GM19193 (cell line): Measurements from ENCODE around the gene DOCK9.

Experiments
- POLR2A ChIP-seq: IDR thresholded peaks from 4 replicates; pipeline ENCODE4 v1.6.1; 2011; ENCODE audit not compliant: insufficient read depth, insufficient read length; ENCODE audit errors: extremely low read depth

DOCK9 gene

DNA sequence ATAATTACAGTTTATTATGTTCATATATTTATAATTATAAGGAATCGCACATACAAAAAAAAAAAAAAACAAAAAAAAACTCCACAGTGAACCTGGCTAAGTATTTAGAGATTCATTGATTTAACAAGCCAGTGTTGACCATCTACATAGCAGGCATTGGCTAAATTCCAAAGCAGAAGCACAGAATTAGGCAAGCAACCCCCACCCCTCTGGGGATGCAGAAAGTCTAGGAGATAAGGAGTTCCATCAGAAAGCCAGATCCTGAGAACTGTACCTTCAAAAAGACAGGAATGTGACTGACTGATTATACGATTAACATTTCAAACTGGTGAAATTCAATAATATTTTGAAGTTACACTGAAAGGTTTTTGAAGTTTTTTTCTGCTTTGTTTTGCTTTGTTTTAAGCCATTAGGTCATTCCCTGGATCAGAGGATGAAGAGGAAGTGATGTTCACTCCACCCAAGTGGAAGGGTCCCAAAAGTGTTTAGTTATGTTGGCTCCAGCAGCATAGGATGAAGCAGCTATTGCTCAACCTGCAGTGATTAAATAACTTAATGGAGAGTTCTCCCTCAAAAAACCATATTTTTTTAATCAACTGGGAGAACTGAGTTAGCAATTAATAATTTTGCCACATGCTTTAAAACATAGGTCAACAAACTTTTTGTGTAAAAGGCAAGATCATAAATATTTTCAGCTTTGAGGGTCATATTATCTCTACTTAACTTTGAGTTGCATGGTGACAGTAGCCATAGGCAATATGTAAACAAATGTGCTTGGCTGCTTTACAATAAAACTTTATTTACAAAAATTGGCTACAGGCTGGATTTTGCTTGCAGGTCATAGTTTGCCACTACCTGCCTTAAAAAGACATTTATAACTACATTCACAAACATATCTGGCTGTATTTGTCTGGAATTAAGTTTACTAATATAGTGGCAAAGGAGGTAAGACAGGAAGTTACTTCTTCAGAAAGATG, 49.6 kb downstream of the DOCK9 start:
- no peak for TF ChIP-seq POLR2A

DNA sequence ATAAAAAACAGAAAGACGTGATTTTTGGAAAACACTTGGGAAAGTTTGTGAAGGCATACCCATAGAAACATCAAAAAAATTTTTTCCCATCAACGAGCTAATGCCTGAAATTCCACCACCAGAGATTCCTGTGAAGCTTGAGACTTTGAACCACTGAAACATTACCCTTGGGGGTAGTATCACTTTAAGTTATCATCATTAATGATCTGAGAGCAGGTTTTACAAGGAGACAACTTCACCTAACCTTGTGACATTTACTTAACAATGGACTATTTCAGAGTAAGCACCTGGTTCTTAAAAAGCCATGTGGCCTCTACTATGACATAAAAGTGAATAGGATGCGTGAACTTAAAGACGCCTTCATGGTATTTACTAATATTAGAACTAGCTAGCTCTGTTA, 51.9 kb downstream of the DOCK9 start:
- no peak for TF ChIP-seq POLR2A

DNA sequence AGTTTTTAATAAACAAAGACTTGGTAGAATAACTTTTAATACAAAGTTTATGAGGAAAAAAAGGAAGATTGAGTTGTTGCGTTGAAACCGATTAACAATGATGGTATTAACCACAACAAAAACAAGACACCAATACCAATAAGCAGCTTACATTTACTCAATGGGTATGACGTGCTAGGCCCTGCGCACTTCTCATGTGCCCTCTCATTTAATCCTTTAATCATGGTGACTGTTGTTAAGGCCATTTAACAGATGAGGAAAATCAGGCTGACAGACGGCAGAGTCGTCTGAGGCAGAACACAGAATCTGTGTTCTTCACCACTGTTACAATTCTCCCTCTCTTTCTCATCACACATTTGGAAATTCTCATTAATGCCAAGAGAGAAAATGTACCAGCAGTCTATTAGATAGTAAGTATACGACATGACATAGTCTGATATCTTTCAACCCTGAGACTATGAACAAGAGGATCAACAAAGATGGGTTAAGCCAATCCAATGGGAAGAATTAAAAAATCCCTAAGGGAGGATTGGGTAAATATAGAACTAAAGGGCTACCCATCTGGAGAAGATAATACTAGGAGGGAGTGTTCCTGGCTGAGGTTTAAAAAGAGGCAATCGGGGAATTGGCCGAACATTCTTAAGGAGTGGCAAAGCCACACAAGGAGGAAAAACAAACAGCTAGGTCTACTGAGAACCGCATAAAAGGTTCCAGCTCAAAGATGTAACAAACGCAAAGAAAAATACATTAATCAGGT, 54.0 kb downstream of the DOCK9 start:
- TF ChIP-seq POLR2A, result no peak

DNA sequence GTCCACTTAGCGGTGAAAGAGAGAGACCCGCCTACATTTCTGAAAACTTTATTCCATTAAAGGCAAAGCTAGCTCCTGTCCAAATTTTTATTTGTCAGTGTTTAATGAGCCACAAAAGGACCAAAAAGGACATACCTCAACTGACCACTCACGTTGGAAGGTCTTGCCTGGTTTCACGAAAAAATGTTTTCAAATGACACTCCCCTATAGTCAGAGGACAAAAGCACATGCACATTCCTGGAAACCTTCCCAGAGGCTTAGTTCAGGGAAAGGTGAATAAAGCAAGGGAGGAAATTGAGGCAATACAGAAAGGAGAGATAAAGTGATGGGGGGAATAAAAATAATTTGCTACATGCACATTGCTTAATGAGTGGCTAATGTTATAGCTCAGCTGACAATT, 55.6 kb downstream of the DOCK9 start:
- TF ChIP-seq POLR2A, result no peak

DNA sequence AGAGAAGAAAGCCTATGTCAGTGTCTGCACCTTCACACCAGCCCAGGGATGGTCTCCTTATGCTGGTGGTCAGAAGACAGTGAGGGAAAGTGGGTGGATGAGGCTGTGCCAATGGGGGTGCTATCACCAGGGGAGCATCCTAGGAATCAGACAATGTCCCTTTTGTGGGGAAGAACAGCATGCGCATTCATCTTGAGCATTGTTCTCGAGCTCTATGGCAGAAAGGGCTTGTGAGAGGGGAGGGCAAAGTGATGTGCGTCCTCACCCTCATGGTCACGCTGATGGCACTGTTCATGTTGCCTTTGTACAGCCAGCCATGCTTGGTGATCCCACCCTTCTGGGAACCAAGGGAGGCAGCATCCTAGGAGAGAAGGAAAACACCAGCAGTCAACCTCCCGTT, 56.1 kb downstream of the DOCK9 start:
- no peak for TF ChIP-seq POLR2A

DNA sequence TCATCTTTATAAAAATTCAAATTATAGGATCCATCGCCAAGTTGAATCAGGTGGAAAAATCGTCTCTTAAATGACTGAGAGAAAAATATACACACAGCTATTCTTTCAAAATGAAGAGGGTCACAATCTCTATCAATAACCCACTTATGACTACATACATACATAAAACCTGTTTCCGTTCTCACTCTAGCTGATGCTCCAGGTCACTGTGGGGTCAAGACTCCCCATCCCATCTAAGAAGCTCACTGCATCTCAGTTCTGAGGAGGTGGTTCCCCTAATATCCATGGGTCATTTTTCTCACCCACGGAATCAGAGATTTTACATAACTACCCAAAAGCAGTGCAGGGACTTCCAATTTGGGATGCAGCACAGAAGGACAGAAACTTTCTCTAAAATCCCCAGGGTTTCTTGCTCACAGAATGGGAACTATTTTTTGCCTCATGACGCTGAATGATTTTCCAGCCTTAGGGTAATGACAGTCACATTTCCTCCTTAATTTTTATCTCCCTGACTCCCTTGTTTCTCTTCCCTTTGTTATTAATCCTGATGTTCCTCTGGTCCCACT, 56.8 kb downstream of the DOCK9 start:
- TF ChIP-seq POLR2A, result no peak

DNA sequence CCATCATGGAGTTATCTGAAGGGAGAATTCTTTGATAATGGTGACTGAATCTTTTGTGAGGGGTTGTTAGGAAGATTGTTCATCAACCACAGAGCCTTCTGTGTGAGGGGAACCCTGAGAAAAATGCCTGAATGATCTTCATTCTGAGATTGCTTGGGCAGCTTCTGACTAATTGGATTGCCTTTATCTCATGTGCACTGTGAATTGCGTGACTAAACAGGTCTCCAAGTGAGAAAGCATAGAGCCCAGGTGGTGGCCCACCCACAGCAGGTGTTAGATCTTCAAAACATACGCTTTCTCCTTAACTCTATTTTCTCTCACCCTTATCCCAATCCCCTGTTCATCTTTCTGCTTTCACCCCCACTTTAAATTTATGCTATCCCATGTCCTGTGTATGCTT, 58.3 kb downstream of the DOCK9 start:
- no peak for TF ChIP-seq POLR2A

DNA sequence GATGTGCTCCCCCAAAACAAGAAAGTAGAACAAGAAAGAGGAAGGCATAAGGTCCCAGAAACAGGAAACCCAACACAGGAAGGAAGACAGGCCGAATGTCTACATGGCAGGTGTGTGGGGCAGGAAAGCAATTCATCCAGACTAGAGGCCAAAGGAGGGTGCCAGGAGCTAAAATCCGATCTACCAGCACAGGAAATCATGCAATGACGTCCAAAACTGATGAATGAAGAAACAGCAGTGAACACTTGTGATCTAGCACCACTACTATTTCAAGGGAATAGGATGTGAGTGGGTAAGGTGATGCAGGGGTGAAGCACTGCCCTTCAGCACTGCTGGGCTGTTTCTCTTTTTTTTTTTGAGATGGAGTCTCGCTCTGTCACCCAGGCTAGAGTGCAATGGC, 59.1 kb downstream of the DOCK9 start:
- TF ChIP-seq POLR2A, result no peak

DNA sequence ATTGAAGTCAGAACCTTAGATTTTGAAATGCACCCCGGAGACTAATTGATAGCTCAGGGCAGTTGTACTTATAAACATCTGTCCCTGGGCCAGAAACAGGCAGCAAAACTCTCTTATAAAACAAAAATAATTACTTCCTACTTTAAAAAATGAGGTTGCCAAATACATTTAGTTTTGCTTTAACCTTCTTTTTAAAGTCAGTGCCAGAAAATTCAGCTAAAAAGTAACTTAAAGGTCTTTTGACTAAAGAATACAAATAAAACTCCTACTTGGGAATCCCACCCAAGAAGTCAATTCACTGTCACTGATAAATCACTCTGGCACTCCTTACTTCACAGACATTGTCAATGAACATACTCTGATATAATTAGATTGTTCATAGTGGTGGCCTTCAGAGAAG, 60.7 kb downstream of the DOCK9 start:
- no peak for TF ChIP-seq POLR2A

DNA sequence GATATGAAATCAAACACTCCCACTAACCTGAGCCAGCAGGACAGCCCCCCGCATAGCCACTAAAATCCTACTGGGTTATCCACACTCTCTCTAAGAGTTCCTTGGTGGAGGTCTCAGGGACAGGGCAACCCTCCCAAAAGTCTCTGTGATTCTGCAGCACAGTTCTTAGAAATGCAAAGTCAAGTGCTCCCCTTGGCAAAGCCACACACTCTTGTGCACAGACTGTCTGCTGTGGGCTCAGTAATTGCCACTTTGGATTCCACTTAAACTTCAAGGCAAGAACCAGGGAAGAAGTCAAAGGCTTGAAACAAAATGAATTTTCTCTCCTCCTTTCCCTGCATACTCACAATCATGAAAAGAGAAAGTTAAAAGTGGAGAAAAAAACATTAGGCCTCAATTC, 61.5 kb downstream of the DOCK9 start:
- no peak for TF ChIP-seq POLR2A

DNA sequence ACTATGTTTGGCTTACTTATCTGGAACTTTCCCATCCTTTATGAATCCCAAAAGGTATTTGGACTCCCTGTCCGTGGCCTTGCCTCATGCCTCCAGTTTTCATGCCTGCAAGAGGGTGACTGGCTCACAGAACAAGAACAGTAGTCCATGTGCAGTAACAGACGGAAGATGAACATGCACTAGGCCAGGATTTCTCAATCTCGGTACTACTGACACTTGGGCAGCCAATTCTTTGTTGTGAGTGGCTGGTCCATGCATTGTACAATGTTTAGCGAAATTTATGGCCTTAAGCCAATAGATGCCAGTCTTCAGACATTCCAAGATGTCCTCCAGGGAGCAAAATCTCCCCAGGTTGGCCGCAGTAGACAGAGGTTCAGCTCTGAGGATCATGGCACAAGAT, 61.9 kb downstream of the DOCK9 start:
- no peak for TF ChIP-seq POLR2A

DNA sequence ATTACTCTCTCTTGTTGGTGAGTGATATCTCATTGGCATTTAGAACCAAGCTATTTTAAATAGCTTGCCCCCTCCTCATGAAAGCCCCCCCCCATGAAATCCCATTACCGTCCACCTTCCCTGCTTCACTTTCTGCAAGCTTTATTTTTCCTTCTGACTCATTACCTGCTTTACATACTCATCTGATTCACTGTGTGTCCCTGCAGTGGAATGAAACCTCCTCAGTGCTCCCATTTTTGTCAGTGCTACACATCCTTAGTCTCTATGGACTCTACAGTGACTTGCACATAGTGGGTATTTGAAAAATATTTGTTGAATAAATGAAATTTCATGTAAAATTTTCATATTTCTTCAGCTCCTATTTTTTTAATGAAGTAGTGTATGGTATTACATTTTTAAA, 62.3 kb downstream of the DOCK9 start:
- no peak for TF ChIP-seq POLR2A

DNA sequence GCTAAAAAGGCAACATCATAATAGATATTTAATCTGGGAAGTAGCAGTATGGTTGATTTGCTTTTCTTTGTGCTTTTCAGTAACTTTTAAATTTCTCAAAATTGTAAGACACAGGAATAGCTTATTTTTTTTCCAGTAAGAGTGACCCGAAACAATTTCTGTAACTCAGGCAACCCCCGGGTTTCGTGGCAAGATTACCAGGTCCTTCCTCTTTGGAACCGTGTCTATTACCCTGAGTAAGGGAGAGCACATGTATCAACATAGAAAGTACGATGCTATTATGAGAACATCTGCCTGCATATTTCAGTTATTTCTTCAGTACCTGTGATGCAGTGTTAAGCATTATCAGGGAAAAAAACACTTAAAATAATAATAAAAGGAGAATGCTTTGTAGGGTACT, 64.1 kb downstream of the DOCK9 start:
- TF ChIP-seq POLR2A, result no peak

DNA sequence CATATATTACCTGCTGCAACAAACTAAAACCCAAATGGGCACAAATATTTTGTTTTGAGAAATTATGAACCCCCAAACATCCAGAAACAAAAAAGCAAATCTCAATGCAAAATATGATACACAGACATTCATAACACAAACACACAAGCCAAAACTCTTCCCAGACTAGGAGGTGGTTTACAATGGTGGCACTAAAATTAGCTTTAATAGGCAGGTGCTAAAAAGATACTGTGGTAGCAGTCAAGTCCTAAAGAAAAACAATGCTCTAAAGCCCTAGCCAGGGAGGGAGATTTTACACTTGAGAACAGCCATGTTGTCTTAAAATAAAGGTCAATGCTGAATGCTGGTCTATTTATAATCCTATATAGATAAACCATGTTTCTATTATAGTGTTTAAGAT, 65.0 kb downstream of the DOCK9 start:
- no peak for TF ChIP-seq POLR2A

DNA sequence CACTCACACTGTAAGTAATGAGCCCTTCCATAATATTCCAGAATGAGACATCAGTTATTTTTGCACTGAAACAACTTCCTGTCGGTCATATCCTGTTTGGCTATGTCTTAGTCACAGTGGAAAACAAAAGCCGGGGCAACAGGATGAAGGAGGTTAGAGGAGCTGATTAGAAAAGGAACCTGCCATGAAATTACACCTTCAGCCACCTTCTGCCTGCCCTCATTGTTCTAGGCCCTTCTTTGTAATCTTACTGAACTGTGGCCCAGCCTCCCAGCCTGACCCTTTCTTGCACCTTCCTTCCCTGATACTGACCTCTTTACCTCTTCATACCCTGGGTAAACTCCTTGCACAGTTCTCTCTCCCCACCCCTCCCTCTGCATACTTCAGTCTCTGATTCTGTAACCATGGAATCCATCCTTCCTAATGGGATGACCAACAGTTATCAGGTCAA, 67.3 kb downstream of the DOCK9 start:
- no peak for TF ChIP-seq POLR2A

DNA sequence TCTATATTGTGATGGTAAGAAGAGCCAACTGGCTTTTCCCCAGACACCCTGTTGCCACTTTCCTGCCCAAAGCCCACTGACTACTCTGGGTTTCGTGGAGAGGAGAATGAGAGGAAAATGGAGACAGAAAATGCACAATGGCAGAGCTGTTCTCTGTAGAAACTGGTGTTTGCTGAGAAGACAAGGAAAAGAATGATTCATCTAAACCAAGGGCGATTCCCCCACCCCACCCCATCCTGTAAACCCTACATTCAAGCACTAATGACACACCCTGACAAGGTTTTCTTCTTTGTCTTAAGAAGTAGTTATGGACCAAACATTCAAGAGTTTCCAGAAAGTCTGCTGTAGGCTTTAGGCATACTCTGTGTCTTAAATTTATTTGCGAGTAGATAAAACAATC, 68.8 kb downstream of the DOCK9 start:
- no peak for TF ChIP-seq POLR2A

DNA sequence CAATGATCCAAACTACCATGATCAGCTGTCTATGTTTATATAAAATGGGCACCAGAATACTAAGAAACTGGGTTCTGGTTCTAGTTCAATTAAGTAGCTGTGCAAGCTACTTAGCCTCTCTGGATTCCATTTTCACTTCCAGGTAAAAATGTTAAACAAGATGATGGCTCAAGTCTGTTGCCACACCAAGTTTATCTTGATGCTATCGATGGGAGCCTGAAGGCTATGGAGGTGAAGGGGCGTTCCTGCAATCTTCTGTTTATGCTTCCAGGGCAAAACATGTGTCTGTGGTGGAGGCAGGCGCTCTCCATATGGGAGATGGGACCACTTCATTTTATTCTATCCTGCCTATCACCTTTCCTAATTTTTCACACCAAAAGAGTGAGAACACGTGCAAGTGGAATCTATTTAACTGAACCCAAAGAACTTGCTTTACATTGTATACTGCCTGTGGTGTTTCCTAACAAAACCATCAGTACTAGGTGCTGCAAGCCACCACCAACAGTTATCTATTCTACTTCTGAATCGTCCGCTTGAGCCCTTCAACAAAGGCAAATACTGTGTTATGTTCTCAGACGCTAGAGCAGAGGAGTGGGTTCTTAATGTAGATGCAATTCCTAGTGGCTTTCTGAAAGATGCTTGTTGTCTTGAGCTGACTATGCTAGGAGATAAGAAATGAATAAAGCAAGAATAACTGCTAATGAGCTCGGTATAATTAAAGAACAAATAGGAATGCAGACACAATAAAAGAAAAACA, 70.9 kb downstream of the DOCK9 start:
- TF ChIP-seq POLR2A, result no peak
